Liver (tissue), 3 donors: ENCODE measurements around the gene CWC25.

Source experiments
- CTCF ChIP-seq: fragments of 150-350 bp; IDR thresholded peaks from 2 replicates; pipeline ENCODE4 v1.5.1; 2017; ENCODE audit warnings: improper control_type of control experiment, low read depth, low read length; ENCODE audit not compliant: missing input control
- EGR1 ChIP-seq, 2 donors: IDR thresholded peaks; 2 replicates each; pipeline ENCODE4 v1.6.1; 2016 to 2018; ENCODE audit warnings: antibody characterized with exemption in 2 of 2, low read depth in 2 of 2
- FOXA1 ChIP-seq: IDR thresholded peaks from 2 replicates; pipeline ENCODE4 v1.6.1; 2016; ENCODE audit warnings: antibody characterized with exemption
- JUND ChIP-seq, 2 donors: IDR thresholded peaks; 2 replicates each; pipeline ENCODE4 v1.6.1; 2016; ENCODE audit warnings: antibody characterized with exemption in 2 of 2
- NR2F2 ChIP-seq: IDR thresholded peaks from 2 replicates; pipeline ENCODE4 v1.6.1; 2016; ENCODE audit warnings: antibody characterized with exemption
- RAD21 ChIP-seq, 2 donors: IDR thresholded peaks; 2 replicates each; pipeline ENCODE4 v1.6.1; 2016; ENCODE audit warnings: antibody characterized with exemption in 2 of 2, mild to moderate bottlenecking in 2 of 2
- REST ChIP-seq: IDR thresholded peaks from 2 replicates; pipeline ENCODE4 v1.6.1; 2016; ENCODE audit warnings: antibody characterized with exemption, mild to moderate bottlenecking
- RXRA ChIP-seq, 2 donors: IDR thresholded peaks; 2 replicates each; pipeline ENCODE4 v1.6.1; 2017 to 2018; ENCODE audit warnings: antibody characterized with exemption in 2 of 2, mild to moderate bottlenecking in 1 of 2
- SP1 ChIP-seq: IDR thresholded peaks from 2 replicates; pipeline ENCODE4 v1.6.1; 2018; ENCODE audit warnings: antibody characterized with exemption, mild to moderate bottlenecking
- TAF1 ChIP-seq: conservative IDR thresholded peaks from 2 replicates; pipeline ENCODE4 v1.6.1; 2016; ENCODE audit warnings: antibody characterized with exemption, mild to moderate bottlenecking
- YY1 ChIP-seq: IDR thresholded peaks from 2 replicates; pipeline ENCODE4 v1.6.1; 2016; ENCODE audit warnings: antibody characterized with exemption, mild to moderate bottlenecking
- donor health status: healthy.
- donor health status: healthy.

- TF ChIP-seq YY1 (peak; percentile 27), RAD21 (IDR thresholded peaks at IDR 0.05) (no peak), JUND (IDR thresholded peaks at IDR 0.05) (no peak), EGR1 (IDR thresholded peaks at IDR 0.05; ENCODE audit: low read depth in 2 of 2) (no peak), CTCF (no peak), RXRA (IDR thresholded peaks at IDR 0.05) (no peak), REST (no peak), FOXA1 (no peak), SP1 (no peak), NR2F2 (peak; percentile 38), TAF1 (no peak)
Measured at GRCh38 chr17:38870259-38871165, 45.4 kb upstream of the CWC25 start.
